A549 (cell line): Measurements from ENCODE around the gene FBXL5. TPM values are rescaled to one million over a fixed set of nuclear protein-coding genes. Genes with fewer than 3 reads are reported as not detected.

Source experiments
- ATAC-seq, 2 experiments: fragments of 200-7000 bp in 1 of 2; fragments of >200 bp in 1 of 2; cut with Nextera tagmentation in 1 of 2; cut with Tn5 transposase in 1 of 2; 3 replicates each; pipeline versions ENCODE4 v1.8.0 to v1.9.1; 2018 to 2020; ENCODE audit warnings: mild to moderate bottlenecking in 1 of 2, moderate library complexity in 1 of 2
- CTCF ChIA-PET: fragments of 300-600 bp; sonication (Branson Sonifier 250); formaldehyde crosslinking; extraction: SDS; loops from one replicate; lab custom pipeline; 2021; ENCODE audit warnings: antibody characterized with exemption, inconsistent platforms; lab: Yijun Ruan, JAX
- POLR2A ChIA-PET: fragments of 350-600 bp; formaldehyde crosslinking; extraction: SDS; loops from one replicate; lab custom pipeline; 2021; ENCODE audit warnings: antibody characterized with exemption, inconsistent platforms; lab: Yijun Ruan, JAX
- DNase-seq, 2 experiments: peaks; one replicate each; pipeline versions ENCODE4 v3.0.0 to v3.0.0-alpha.2; 2011 to 2016; ENCODE audit warnings: low read depth in 1 of 2, low spot score in 1 of 2
- FAIRE-seq: peaks from 2 replicates; lab custom pipeline; 2011; peaks lifted over from hg19 to GRCh38; lab: Jason Lieb, UNC
- H3K27ac ChIP-seq, 2 experiments: fragments of >200 bp; sonication (Bioruptor Twin); formaldehyde crosslinking; 3 replicates each; pipeline ENCODE4 v1.5.1; 2016 to 2017
- H3K4me1 ChIP-seq: fragments of >200 bp; sonication (Bioruptor Twin); formaldehyde crosslinking; 3 replicates; pipeline ENCODE4 v1.6.1; 2016
- H3K4me2 ChIP-seq: fragments of >200 bp; sonication (Bioruptor Twin); formaldehyde crosslinking; 3 replicates; pipeline ENCODE4 v1.6.1; 2016
- H3K4me3 ChIP-seq: fragments of >200 bp; sonication (Bioruptor Twin); formaldehyde crosslinking; 3 replicates; pipeline ENCODE4 v1.5.1; 2016
- H3K9me3 ChIP-seq: fragments of >200 bp; sonication (Bioruptor Twin); formaldehyde crosslinking; 3 replicates; pipeline ENCODE4 v1.6.1; 2016
- BHLHE40 ChIP-seq: IDR thresholded peaks from 2 replicates; pipeline ENCODE4 v1.6.1; 2012; ENCODE audit warnings: low read depth, low read length, inconsistent platforms
- CBX2 ChIP-seq: fragments of 200-600 bp; sonication (generic); IDR thresholded peaks from 2 replicates; pipeline ENCODE4 v1.6.1; 2016; ENCODE audit warnings: low read depth, mild to moderate bottlenecking, borderline replicate concordance
- CEBPB ChIP-seq, 2 experiments: fragments of >200 bp in 1 of 2; sonication (Bioruptor Twin) in 1 of 2; formaldehyde crosslinking in 1 of 2; IDR thresholded peaks; 2 replicates each; pipeline ENCODE4 v1.6.1; 2012 to 2016
- CHD2 ChIP-seq: fragments of 150-350 bp; IDR thresholded peaks from 2 replicates; pipeline ENCODE4 v1.6.1; 2014; ENCODE audit warnings: low read length; ENCODE audit not compliant: partially characterized antibody
- EHF ChIP-seq: fragments of 250-450 bp; sonication (Bioruptor Pico); IDR thresholded peaks from 2 replicates; pipeline ENCODE4 v1.5.0; 2020; ENCODE audit warnings: mild to moderate bottlenecking
- EHMT2 ChIP-seq: fragments of 200-600 bp; sonication (generic); IDR thresholded peaks from 2 replicates; pipeline ENCODE4 v1.6.1; 2016; ENCODE audit warnings: antibody characterized with exemption, low read depth, mild to moderate bottlenecking, moderate library complexity
- EP300 ChIP-seq, 2 experiments: fragments of >200 bp; sonication (Bioruptor Twin); formaldehyde crosslinking; IDR thresholded peaks; 2 replicates in 1 of 2; 3 replicates in 1 of 2; pipeline ENCODE4 v1.6.1; 2016 to 2017
- FOSL2 ChIP-seq, 2 experiments: fragments of 450-650 bp in 1 of 2; fragments of >200 bp in 1 of 2; sonication (Bioruptor Twin) in 1 of 2; formaldehyde crosslinking; IDR thresholded peaks; 2 replicates each; pipeline versions ENCODE4 v1.5.0 to v1.6.1; 2016 to 2020; ENCODE audit warnings: mild to moderate bottlenecking in 1 of 2, moderate library complexity in 1 of 2
- FOXS1 ChIP-seq: fragments of 250-450 bp; sonication (Bioruptor Pico); IDR thresholded peaks from 2 replicates; pipeline ENCODE4 v1.5.0; 2020; ENCODE audit warnings: mild to moderate bottlenecking, moderate library complexity
- HEYL ChIP-seq: fragments of 250-450 bp; sonication (Bioruptor Pico); IDR thresholded peaks from 2 replicates; pipeline ENCODE4 v1.8.0; 2021; ENCODE audit warnings: mild to moderate bottlenecking, moderate library complexity
- HOXB13 ChIP-seq: fragments of 250-450 bp; sonication (Bioruptor Pico); IDR thresholded peaks from 2 replicates; pipeline ENCODE4 v1.5.0; 2020; ENCODE audit warnings: low read depth, mild to moderate bottlenecking, moderate library complexity
- JUN ChIP-seq, 2 experiments: fragments of >200 bp; sonication (Bioruptor Twin); formaldehyde crosslinking; IDR thresholded peaks; 2 replicates in 1 of 2; 3 replicates in 1 of 2; pipeline ENCODE4 v1.6.1; 2016 to 2017
- JUNB ChIP-seq: fragments of >200 bp; sonication (Bioruptor Twin); formaldehyde crosslinking; IDR thresholded peaks from 2 replicates; pipeline ENCODE4 v1.6.1; 2016
- MAFK ChIP-seq: fragments of 450-650 bp; IDR thresholded peaks from 2 replicates; pipeline ENCODE4 v1.6.1; 2014; ENCODE audit not compliant: partially characterized antibody
- MAZ ChIP-seq: fragments of 150-350 bp; IDR thresholded peaks from 2 replicates; pipeline ENCODE4 v1.6.1; 2014; ENCODE audit warnings: antibody characterized with exemption, low read depth, low read length, borderline replicate concordance
- NFE2L2 ChIP-seq: fragments of 150-350 bp; conservative IDR thresholded peaks from 2 replicates; pipeline ENCODE4 v1.6.1; 2014; ENCODE audit warnings: low read length
- NPAS2 ChIP-seq: fragments of 250-450 bp; sonication (Bioruptor Pico); IDR thresholded peaks from 2 replicates; pipeline ENCODE4 v1.8.0; 2022; ENCODE audit warnings: mild to moderate bottlenecking, moderate library complexity, borderline replicate concordance
- POLR2A ChIP-seq: IDR thresholded peaks from 2 replicates; pipeline ENCODE4 v1.6.1; 2012; ENCODE audit warnings: mild to moderate bottlenecking, low read length
- REST ChIP-seq: fragments of 200-600 bp; sonication (generic); IDR thresholded peaks from 2 replicates; pipeline ENCODE4 v1.6.1; 2016; ENCODE audit warnings: antibody characterized with exemption, mild to moderate bottlenecking, moderate library complexity
- SREBF2 ChIP-seq: fragments of 450-650 bp; IDR thresholded peaks from 2 replicates; pipeline ENCODE4 v1.6.1; 2014; ENCODE audit warnings: mild to moderate bottlenecking, moderate library complexity
- ZNF302 ChIP-seq: fragments of 250-450 bp; sonication (Bioruptor Pico); IDR thresholded peaks from 2 replicates; pipeline ENCODE4 v1.9.0; 2021; ENCODE audit warnings: inconsistent platforms, mild to moderate bottlenecking, moderate library complexity
- ZSCAN20 ChIP-seq: fragments of 250-450 bp; sonication (Bioruptor Pico); IDR thresholded peaks from 2 replicates; pipeline ENCODE4 v1.8.0; 2022; ENCODE audit warnings: mild to moderate bottlenecking, moderate library complexity
- WGBS: methylation state at CpG from one replicate; pipeline ENCODE4 v1.1.6; 2017; ENCODE audit errors: missing lambda C conversion rate; 5-methylcytosine and 5-hydroxymethylcytosine counted together
- polyA plus RNA-seq, 4 experiments: library from polyadenylated mRNA; depleted of rRNA in 3 of 4; stranded (reverse); fragments of >200 nt; fragmentation: RNase III in 1 of 4; extraction: RNeasy Plus Mini Kit Qiagen cat#74134 plus additional on column Dnase treatment in 1 of 4; gene quantifications; 2 replicates in 3 of 4; 3 replicates in 1 of 4; pipeline ENCODE4 v1.2.3, GENCODE V29; 2011 to 2017
- TF ChIP-seq, protein P1 (sequence below): IDR thresholded peaks from 2 replicates; pipeline ENCODE4 v1.6.1; 2012
- TF ChIP-seq, protein P2 (sequence below): fragments of 450-650 bp; IDR thresholded peaks from 2 replicates; pipeline ENCODE4 v1.6.1; 2014; ENCODE audit warnings: antibody characterized with exemption
- TF ChIP-seq, protein P3 (sequence below): fragments of >200 bp; sonication (Bioruptor Twin); formaldehyde crosslinking; IDR thresholded peaks from 2 replicates; pipeline ENCODE4 v1.6.1; 2016
- TF ChIP-seq, protein P4 (sequence below): fragments of 250-450 bp; sonication (Bioruptor Pico); IDR thresholded peaks from 2 replicates; pipeline ENCODE4 v1.5.0; 2020; ENCODE audit warnings: low read depth, mild to moderate bottlenecking, moderate library complexity
- TF ChIP-seq, protein P5 (sequence below): fragments of 150-350 bp; IDR thresholded peaks from 2 replicates; pipeline ENCODE4 v1.6.1; 2014; ENCODE audit warnings: low read depth, mild to moderate bottlenecking, low read length

FBXL5 gene
- polyA plus RNA-seq, 2 of the 4 experiments (the other 2 are of a cell fraction) = 44.2 to 45.4 TPM

DNA sequence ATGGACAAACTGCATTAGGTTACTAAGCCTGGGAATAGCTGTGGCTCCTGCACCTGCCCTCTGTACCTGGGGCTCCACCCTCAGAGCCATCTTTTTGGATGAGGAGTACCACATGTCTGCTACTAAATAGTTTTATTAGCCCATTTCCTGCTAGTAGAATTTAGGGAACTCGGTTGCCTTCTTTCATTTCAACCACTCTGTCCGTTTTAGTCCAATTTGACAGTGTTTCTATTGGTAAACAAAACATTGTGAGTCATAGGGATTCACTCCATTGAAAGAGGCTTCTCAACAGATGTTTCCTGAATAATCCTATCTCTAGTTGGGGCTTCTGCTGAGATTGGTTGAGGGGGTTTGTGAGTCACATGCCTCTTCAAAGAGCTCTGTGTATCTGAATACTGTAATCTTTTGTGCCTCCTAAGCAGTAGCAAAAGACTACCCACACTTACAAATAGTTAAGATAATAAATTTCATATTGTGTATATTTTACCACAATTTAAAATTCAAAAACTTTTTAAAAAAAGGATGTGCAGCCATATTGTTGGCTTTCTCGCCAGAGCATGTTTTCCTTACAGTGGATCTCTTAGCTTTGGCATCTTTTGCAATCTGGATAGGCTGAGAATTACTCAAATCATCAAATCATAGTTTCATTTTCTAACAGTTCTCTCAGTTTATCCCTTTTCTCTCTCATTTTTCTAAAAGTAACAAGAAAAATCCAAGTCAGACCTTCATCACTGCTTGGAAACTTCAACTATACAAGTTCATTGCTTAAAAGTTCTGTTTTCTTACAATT is 36.4 kb upstream of the FBXL5 start:
- Histone ChIP-seq H3K4me2 (peak overlapping the region; percentile 91), H3K9me3 (no peaks in the 10 kb centered on the region), H3K4me1 (peaks cover 66% of the 10 kb centered on the region), H3K4me3 (no peak overlapping the region), H3K27ac (peak overlapping the region; percentile 93 to 94)
- ChIA-PET CTCF (interaction anchor here (1.6 kb wide), 1 partner anchor 38 kb away, joined by 3 read pairs; no protein-coding TSS in a partner anchor), POLR2A (interaction anchor here (2.3 kb wide), 1 partner anchor 10 kb away, joined by 6 read pairs; the partner anchor contains the start of gene FAM200B)
- ATAC-seq (peak; percentile 28 to 43; a peak in 4 of 6 replicates), FAIRE-seq (no peak), DNase-seq (peak in 1 of 2 experiments; percentile 49)
- 32% methylated on average over 3 of the region's 3 CpGs for WGBS
- TF ChIP-seq, protein P1, sequence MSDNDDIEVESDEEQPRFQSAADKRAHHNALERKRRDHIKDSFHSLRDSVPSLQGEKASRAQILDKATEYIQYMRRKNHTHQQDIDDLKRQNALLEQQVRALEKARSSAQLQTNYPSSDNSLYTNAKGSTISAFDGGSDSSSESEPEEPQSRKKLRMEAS = peak; percentile 37; the same call in 1 of the 2 replicates
- TF ChIP-seq ZNF302 = peak; percentile 64; the same call in 1 of the 2 replicates
- 0 out of 2 replicates have a peak, but pooled peaks have one; percentile 46 for TF ChIP-seq HOXB13 (CRISPR knock-in tag)
- no peak for TF ChIP-seq CBX2
- TF ChIP-seq FOXS1 (CRISPR knock-in tag) = no peak
- no peak for TF ChIP-seq CHD2
- TF ChIP-seq, protein P2, sequence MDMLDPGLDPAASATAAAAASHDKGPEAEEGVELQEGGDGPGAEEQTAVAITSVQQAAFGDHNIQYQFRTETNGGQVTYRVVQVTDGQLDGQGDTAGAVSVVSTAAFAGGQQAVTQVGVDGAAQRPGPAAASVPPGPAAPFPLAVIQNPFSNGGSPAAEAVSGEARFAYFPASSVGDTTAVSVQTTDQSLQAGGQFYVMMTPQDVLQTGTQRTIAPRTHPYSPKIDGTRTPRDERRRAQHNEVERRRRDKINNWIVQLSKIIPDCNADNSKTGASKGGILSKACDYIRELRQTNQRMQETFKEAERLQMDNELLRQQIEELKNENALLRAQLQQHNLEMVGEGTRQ = no peak
- TF ChIP-seq REST = no peak
- TF ChIP-seq, protein P3, sequence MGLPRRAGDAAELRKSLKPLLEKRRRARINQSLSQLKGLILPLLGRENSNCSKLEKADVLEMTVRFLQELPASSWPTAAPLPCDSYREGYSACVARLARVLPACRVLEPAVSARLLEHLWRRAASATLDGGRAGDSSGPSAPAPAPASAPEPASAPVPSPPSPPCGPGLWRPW = no peak
- TF ChIP-seq EHF (CRISPR knock-in tag) = peak; percentile 76; the same call in 1 of the 2 replicates
- TF ChIP-seq JUN (IDR thresholded peaks at IDR 0.05) = no peak
- no peak for TF ChIP-seq NFE2L2
- TF ChIP-seq, protein P4, sequence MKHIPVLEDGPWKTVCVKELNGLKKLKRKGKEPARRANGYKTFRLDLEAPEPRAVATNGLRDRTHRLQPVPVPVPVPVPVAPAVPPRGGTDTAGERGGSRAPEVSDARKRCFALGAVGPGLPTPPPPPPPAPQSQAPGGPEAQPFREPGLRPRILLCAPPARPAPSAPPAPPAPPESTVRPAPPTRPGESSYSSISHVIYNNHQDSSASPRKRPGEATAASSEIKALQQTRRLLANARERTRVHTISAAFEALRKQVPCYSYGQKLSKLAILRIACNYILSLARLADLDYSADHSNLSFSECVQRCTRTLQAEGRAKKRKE (CRISPR knock-in tag) = 0 out of 2 replicates have a peak, but pooled peaks have one; percentile 51
- 0 out of 2 replicates have a peak, but pooled peaks have one; percentile 7 for TF ChIP-seq FOSL2 (IDR thresholded peaks at IDR 0.05)
- TF ChIP-seq FOSL2 (CRISPR knock-in tag; IDR thresholded peaks at IDR 0.05) = peak; percentile 79
- TF ChIP-seq BHLHE40 = no peak
- TF ChIP-seq CEBPB (IDR thresholded peaks at IDR 0.05) = no peak

DNA sequence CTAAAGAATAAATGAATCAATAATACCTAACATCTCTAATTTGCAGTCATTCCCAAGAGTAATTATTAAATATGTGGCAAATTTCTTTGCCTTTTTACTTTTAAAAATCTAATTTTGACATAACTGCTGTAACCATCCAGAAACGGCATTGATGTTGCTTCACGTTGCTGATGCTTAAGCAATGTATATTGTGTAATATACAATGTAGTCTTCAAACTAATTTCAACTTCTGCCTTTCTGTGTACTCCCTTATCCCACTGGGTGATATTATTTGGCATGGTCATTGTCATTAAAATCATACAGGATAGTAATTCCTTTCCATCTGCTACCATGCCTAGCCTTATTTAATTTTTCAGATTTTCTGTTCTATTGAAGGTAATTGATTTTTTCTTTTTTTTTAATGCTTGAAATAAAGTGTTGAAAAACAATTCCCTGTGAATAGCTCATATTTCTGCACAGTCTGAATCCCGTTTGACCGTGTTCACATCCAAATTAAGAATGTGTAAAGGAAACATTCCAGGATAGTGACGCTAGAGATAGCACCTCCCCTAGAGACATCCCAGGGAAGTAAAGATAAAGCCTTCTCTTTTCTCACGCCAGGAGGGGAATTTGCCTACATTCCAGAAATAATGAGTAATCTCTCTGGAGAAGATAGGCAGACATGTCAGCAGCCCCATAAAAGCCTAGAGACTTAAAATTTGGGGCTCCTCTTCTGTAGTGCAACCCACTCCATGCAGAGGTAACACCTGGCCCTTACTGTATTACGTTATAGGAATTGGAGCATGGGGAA is 35.1 kb upstream of the FBXL5 start:
- Histone ChIP-seq H3K27ac (peak overlapping the region; percentile 93 to 94), H3K4me3 (peak overlapping the region; percentile 26; the same call in 1 of the 3 replicates), H3K4me1 (peaks cover 60% of the 10 kb centered on the region), H3K9me3 (no peaks in the 10 kb centered on the region), H3K4me2 (peak overlapping the region; percentile 91)
- FAIRE-seq (peak; percentile 94), ATAC-seq (peak; percentile 87 to 90), DNase-seq (peak; percentile 45 to 88)
- WGBS = 1% methylated on average over 7 of the region's 7 CpGs
- POLR2A ChIA-PET = interaction anchor here (2.3 kb wide), 1 partner anchor 9 kb away, joined by 6 read pairs; the partner anchor contains the start of gene FAM200B
- CTCF ChIA-PET = no interaction called here
- no peak for TF ChIP-seq NPAS2
- no peak for TF ChIP-seq MAFK
- no peak for TF ChIP-seq MAZ
- TF ChIP-seq, protein P5, sequence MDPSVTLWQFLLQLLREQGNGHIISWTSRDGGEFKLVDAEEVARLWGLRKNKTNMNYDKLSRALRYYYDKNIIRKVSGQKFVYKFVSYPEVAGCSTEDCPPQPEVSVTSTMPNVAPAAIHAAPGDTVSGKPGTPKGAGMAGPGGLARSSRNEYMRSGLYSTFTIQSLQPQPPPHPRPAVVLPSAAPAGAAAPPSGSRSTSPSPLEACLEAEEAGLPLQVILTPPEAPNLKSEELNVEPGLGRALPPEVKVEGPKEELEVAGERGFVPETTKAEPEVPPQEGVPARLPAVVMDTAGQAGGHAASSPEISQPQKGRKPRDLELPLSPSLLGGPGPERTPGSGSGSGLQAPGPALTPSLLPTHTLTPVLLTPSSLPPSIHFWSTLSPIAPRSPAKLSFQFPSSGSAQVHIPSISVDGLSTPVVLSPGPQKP = no peak
- TF ChIP-seq SREBF2 = no peak
- TF ChIP-seq EP300 (IDR thresholded peaks at IDR 0.05) = peak; percentile 62 to 81; a peak in 2 of 5 replicates
- peak; percentile 43 for TF ChIP-seq FOSL2 (IDR thresholded peaks at IDR 0.05)
- peak; percentile 85 for TF ChIP-seq FOSL2 (CRISPR knock-in tag; IDR thresholded peaks at IDR 0.05)
- TF ChIP-seq HEYL (CRISPR knock-in tag) = no peak
- TF ChIP-seq, protein P3 = peak; percentile 84; the same call in 1 of the 2 replicates
- TF ChIP-seq CBX2 = no peak
- TF ChIP-seq POLR2A = no peak
- no peak for TF ChIP-seq ZSCAN20 (CRISPR knock-in tag)
- no peak for TF ChIP-seq EHMT2
- peak; percentile 69 for TF ChIP-seq JUNB
